ENCODE measurements around the gene UNC80.

The UNC80 gene

GRCh38 chr2:209762563-209762962, 9.1 kb upstream of the UNC80 start:
- FAIRE-seq, result no peak
- TF ChIP-seq TAF1 (IDR thresholded peaks at IDR 0.05; ENCODE audit: low read depth, low read length), result no peak
- no peak for TF ChIP-seq POLR2AphosphoS5 (IDR thresholded peaks at IDR 0.05; ENCODE audit: low read depth, low read length)
- no peak for TF ChIP-seq POU2F2 (IDR thresholded peaks at IDR 0.05; ENCODE audit: low read depth, low read length)
- no peak for TF ChIP-seq POLR2A (IDR thresholded peaks at IDR 0.05; ENCODE audit: low read depth, low read length)
- TF ChIP-seq SPI1 (IDR thresholded peaks at IDR 0.05; ENCODE audit: low read depth, low read length), result no peak
- TF ChIP-seq PAX5 (IDR thresholded peaks at IDR 0.05; ENCODE audit: insufficient read depth, low read length, severe bottlenecking), result no peak

GRCh38 chr2:209763106-209763505, 8.5 kb upstream of the UNC80 start:
- no peak for FAIRE-seq

More at GRCh38 chr2:209762563-209762962, 9.1 kb upstream of the UNC80 start:
- DNase-seq (ENCODE audit: insufficient read length, low spot score), result no peak

GRCh38 chr2:209766613-209767012, 5.0 kb upstream of the UNC80 start:
- no peak for FAIRE-seq
- DNase-seq (ENCODE audit: insufficient read length, low spot score), result no peak
- TF ChIP-seq SPI1 (IDR thresholded peaks at IDR 0.05; ENCODE audit: low read depth, low read length), result no peak
- no peak for TF ChIP-seq PAX5 (IDR thresholded peaks at IDR 0.05; ENCODE audit: insufficient read depth, low read length, severe bottlenecking)
- TF ChIP-seq POU2F2 (IDR thresholded peaks at IDR 0.05; ENCODE audit: low read depth, low read length), result no peak
- TF ChIP-seq TAF1 (IDR thresholded peaks at IDR 0.05; ENCODE audit: low read depth, low read length), result no peak
- no peak for TF ChIP-seq POLR2A (IDR thresholded peaks at IDR 0.05; ENCODE audit: low read depth, low read length)
- no peak for TF ChIP-seq POLR2AphosphoS5 (IDR thresholded peaks at IDR 0.05; ENCODE audit: low read depth, low read length)

More at GRCh38 chr2:209763106-209763505, 8.5 kb upstream of the UNC80 start:
- no peak for DNase-seq (ENCODE audit: insufficient read length, low spot score)
- TF ChIP-seq POLR2AphosphoS5 (IDR thresholded peaks at IDR 0.05; ENCODE audit: low read depth, low read length) (no peak), SPI1 (IDR thresholded peaks at IDR 0.05; ENCODE audit: low read depth, low read length) (no peak), TAF1 (IDR thresholded peaks at IDR 0.05; ENCODE audit: low read depth, low read length) (no peak), PAX5 (IDR thresholded peaks at IDR 0.05; ENCODE audit: insufficient read depth, low read length, severe bottlenecking) (no peak), POLR2A (IDR thresholded peaks at IDR 0.05; ENCODE audit: low read depth, low read length) (no peak), POU2F2 (IDR thresholded peaks at IDR 0.05; ENCODE audit: low read depth, low read length) (no peak)

GRCh38 chr2:209767316-209767715, 4.3 kb upstream of the UNC80 start:
- TF ChIP-seq POU2F2 (IDR thresholded peaks at IDR 0.05; ENCODE audit: low read depth, low read length) (no peak), SPI1 (IDR thresholded peaks at IDR 0.05; ENCODE audit: low read depth, low read length) (no peak), PAX5 (IDR thresholded peaks at IDR 0.05; ENCODE audit: insufficient read depth, low read length, severe bottlenecking) (no peak), POLR2AphosphoS5 (IDR thresholded peaks at IDR 0.05; ENCODE audit: low read depth, low read length) (no peak), POLR2A (IDR thresholded peaks at IDR 0.05; ENCODE audit: low read depth, low read length) (no peak), TAF1 (IDR thresholded peaks at IDR 0.05; ENCODE audit: low read depth, low read length) (no peak)
- no peak for DNase-seq (ENCODE audit: insufficient read length, low spot score)
- FAIRE-seq, result no peak

- TF ChIP-seq TAF1 (IDR thresholded peaks at IDR 0.05; ENCODE audit: low read depth, low read length) (no peak), POU2F2 (IDR thresholded peaks at IDR 0.05; ENCODE audit: low read depth, low read length) (no peak), SPI1 (IDR thresholded peaks at IDR 0.05; ENCODE audit: low read depth, low read length) (no peak), POLR2AphosphoS5 (IDR thresholded peaks at IDR 0.05; ENCODE audit: low read depth, low read length) (no peak), PAX5 (IDR thresholded peaks at IDR 0.05; ENCODE audit: insufficient read depth, low read length, severe bottlenecking) (no peak), POLR2A (IDR thresholded peaks at IDR 0.05; ENCODE audit: low read depth, low read length) (no peak)
- FAIRE-seq, result no peak
- DNase-seq (ENCODE audit: insufficient read length, low spot score), result no peak
Observed at GRCh38 chr2:209768557-209768956, 3.1 kb upstream of the UNC80 start.

GRCh38 chr2:209772290-209772685, 656 bp downstream of the UNC80 start:
- FAIRE-seq (no peak), DNase-seq (ENCODE audit: insufficient read length, low spot score) (no peak)
- TF ChIP-seq POLR2AphosphoS5 (IDR thresholded peaks at IDR 0.05; ENCODE audit: low read depth, low read length) (no peak), PAX5 (IDR thresholded peaks at IDR 0.05; ENCODE audit: insufficient read depth, low read length, severe bottlenecking) (no peak), SPI1 (IDR thresholded peaks at IDR 0.05; ENCODE audit: low read depth, low read length) (no peak), POU2F2 (IDR thresholded peaks at IDR 0.05; ENCODE audit: low read depth, low read length) (no peak)

GRCh38 chr2:209773377-209773776, 1.7 kb downstream of the UNC80 start:
- FAIRE-seq, result no peak
- TF ChIP-seq TAF1 (IDR thresholded peaks at IDR 0.05; ENCODE audit: low read depth, low read length) (no peak), PAX5 (IDR thresholded peaks at IDR 0.05; ENCODE audit: insufficient read depth, low read length, severe bottlenecking) (no peak), POLR2A (IDR thresholded peaks at IDR 0.05; ENCODE audit: low read depth, low read length) (no peak), POLR2AphosphoS5 (IDR thresholded peaks at IDR 0.05; ENCODE audit: low read depth, low read length) (no peak), SPI1 (IDR thresholded peaks at IDR 0.05; ENCODE audit: low read depth, low read length) (no peak), POU2F2 (IDR thresholded peaks at IDR 0.05; ENCODE audit: low read depth, low read length) (no peak)
- no peak for DNase-seq (ENCODE audit: insufficient read length, low spot score)

GRCh38 chr2:209787416-209787815, 15.8 kb downstream of the UNC80 start:
- TF ChIP-seq SPI1 (IDR thresholded peaks at IDR 0.05; ENCODE audit: low read depth, low read length) (no peak), POLR2A (IDR thresholded peaks at IDR 0.05; ENCODE audit: low read depth, low read length) (no peak), POU2F2 (IDR thresholded peaks at IDR 0.05; ENCODE audit: low read depth, low read length) (no peak), POLR2AphosphoS5 (IDR thresholded peaks at IDR 0.05; ENCODE audit: low read depth, low read length) (no peak), PAX5 (IDR thresholded peaks at IDR 0.05; ENCODE audit: insufficient read depth, low read length, severe bottlenecking) (no peak), TAF1 (IDR thresholded peaks at IDR 0.05; ENCODE audit: low read depth, low read length) (no peak)
- DNase-seq (ENCODE audit: insufficient read length, low spot score), result no peak
- FAIRE-seq, result no peak

GRCh38 chr2:209788925-209789324, 17.3 kb downstream of the UNC80 start:
- TF ChIP-seq POU2F2 (IDR thresholded peaks at IDR 0.05; ENCODE audit: low read depth, low read length), result no peak
- TF ChIP-seq POLR2A (IDR thresholded peaks at IDR 0.05; ENCODE audit: low read depth, low read length), result no peak
- no peak for TF ChIP-seq SPI1 (IDR thresholded peaks at IDR 0.05; ENCODE audit: low read depth, low read length)
- TF ChIP-seq PAX5 (IDR thresholded peaks at IDR 0.05; ENCODE audit: insufficient read depth, low read length, severe bottlenecking), result no peak
- TF ChIP-seq TAF1 (IDR thresholded peaks at IDR 0.05; ENCODE audit: low read depth, low read length), result no peak
- TF ChIP-seq POLR2AphosphoS5 (IDR thresholded peaks at IDR 0.05; ENCODE audit: low read depth, low read length), result no peak
- no peak for FAIRE-seq
- no peak for DNase-seq (ENCODE audit: insufficient read length, low spot score)

Data from GM12891 (cell line).